HG03095 (cell line): ENCODE measurements around the gene SNX10.
A peak's percentile ranks its signal among the peaks of the same experiment; 100 is the strongest.

Experiments
- ATAC-seq: cut with Tn5 transposase; IDR thresholded peaks from one replicate; pipeline ENCODE4 v1.9.1; 2021; ENCODE audit warnings: moderate library complexity; ENCODE audit not compliant: unreplicated experiment

The SNX10 gene

GRCh38 chr7:26398756-26399509 lies 107.3 kb downstream of the SNX10 start:
- peak; percentile 86 for ATAC-seq

- no peak for ATAC-seq
These were observed 108.1 kb downstream of the SNX10 start for GRCh38 chr7:26399736-26400135.

GRCh38 chr7:26403640-26404039 lies 112.0 kb downstream of the SNX10 start:
- no peak for ATAC-seq

GRCh38 chr7:26404189-26404996 lies 112.7 kb downstream of the SNX10 start:
- no peak for ATAC-seq

- no peak for ATAC-seq
These were observed 114.8 kb downstream of the SNX10 start for GRCh38 chr7:26406433-26406832.

- ATAC-seq: no peak
These were observed 118.2 kb downstream of the SNX10 start for GRCh38 chr7:26409661-26410547.

GRCh38 chr7:26413007-26413691 lies 121.5 kb downstream of the SNX10 start:
- ATAC-seq: no peak

GRCh38 chr7:26416004-26416403 lies 124.3 kb downstream of the SNX10 start:
- ATAC-seq: no peak

GRCh38 chr7:26417911-26418413 lies 126.3 kb downstream of the SNX10 start:
- no peak for ATAC-seq

GRCh38 chr7:26419198-26419597 lies 127.5 kb downstream of the SNX10 start:
- no peak for ATAC-seq

- no peak for ATAC-seq
These were observed 128.9 kb downstream of the SNX10 start for GRCh38 chr7:26420422-26421019.

- no peak for ATAC-seq
These were observed 131.1 kb downstream of the SNX10 start for GRCh38 chr7:26422761-26423160.

GRCh38 chr7:26423436-26423835 lies 131.8 kb downstream of the SNX10 start:
- no peak for ATAC-seq
